ENCODE measurements around the gene HRAS.

GRCh38 chr11:529728-530411 lies 5.5 kb downstream of the HRAS start:
- TF ChIP-seq POLR2AphosphoS5 (IDR thresholded peaks at IDR 0.05) (no peak), EP300 (IDR thresholded peaks at IDR 0.05) (no peak)

Measured in upper lobe of left lung (tissue), 4 donors.